ENCODE data around the gene GFPT2. TPM values are rescaled to one million over a fixed set of nuclear protein-coding genes. Genes with fewer than 3 reads are reported as not detected.

Gene GFPT2
- total RNA-seq, 4 donors from 2014 or later = 2.1 to 5.5 (median 4.1) TPM

GRCh38 chr5:180318456-180319089 is 34.6 kb downstream of the GFPT2 start:
- Histone ChIP-seq H3K4me1 (no peaks in the 10 kb centered on the region), H3K27ac (no peak overlapping the region), H3K27me3 (no peaks in the 10 kb centered on the region), H3K9me3 (no peaks in the 10 kb centered on the region), H3K4me3 (no peak overlapping the region), H3K36me3 (no peaks in the 10 kb centered on the region)
- intact Hi-C loops (cut with DNase I; ENCODE audit: low total_unique reads) (no loop called here), in situ Hi-C loops (cut with MboI; ENCODE audit: low sequenced_read_pairs in 4 of 4) (no loop called here)
- ATAC-seq (no peak), DNase-seq (no peak)
- TF ChIP-seq POLR2A (IDR thresholded peaks at IDR 0.05) = no peak
- TF ChIP-seq, protein P1, sequence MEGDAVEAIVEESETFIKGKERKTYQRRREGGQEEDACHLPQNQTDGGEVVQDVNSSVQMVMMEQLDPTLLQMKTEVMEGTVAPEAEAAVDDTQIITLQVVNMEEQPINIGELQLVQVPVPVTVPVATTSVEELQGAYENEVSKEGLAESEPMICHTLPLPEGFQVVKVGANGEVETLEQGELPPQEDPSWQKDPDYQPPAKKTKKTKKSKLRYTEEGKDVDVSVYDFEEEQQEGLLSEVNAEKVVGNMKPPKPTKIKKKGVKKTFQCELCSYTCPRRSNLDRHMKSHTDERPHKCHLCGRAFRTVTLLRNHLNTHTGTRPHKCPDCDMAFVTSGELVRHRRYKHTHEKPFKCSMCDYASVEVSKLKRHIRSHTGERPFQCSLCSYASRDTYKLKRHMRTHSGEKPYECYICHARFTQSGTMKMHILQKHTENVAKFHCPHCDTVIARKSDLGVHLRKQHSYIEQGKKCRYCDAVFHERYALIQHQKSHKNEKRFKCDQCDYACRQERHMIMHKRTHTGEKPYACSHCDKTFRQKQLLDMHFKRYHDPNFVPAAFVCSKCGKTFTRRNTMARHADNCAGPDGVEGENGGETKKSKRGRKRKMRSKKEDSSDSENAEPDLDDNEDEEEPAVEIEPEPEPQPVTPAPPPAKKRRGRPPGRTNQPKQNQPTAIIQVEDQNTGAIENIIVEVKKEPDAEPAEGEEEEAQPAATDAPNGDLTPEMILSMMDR (IDR thresholded peaks at IDR 0.05 in 4 of 5, conservative IDR thresholded peaks at IDR 0.05 in 1 of 5) = no peak

DNA sequence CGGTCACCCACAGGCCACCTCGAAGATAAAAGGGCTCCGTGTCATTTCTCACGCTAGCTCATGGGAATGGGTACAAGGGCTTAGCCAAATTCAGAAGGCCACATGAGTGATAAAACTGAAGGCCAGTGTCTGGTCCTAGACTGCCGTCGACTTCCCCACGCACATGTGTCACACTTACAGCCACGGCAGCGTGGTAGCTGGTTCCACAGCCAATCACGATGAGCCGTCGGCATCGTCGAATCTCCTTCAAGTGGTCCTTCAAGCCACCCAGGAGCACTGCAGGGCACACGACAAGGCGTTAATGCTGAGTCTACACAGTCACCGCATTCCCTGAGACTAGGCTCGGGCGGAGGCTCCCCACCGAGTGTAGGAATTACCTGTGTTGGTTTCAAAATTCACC is 36.5 kb downstream of the GFPT2 start:
- no peak for ATAC-seq
- H3K4me3 ChIP-seq = no peak overlapping the region
- no peak for DNase-seq
- TF ChIP-seq, protein P1 (IDR thresholded peaks at IDR 0.05 in 4 of 5, conservative IDR thresholded peaks at IDR 0.05 in 1 of 5) = no peak
- TF ChIP-seq POLR2A (IDR thresholded peaks at IDR 0.05) = no peak
- H3K9me3 ChIP-seq = no peaks in the 10 kb centered on the region
- no peak overlapping the region for H3K27ac ChIP-seq
- no peaks in the 10 kb centered on the region for H3K36me3 ChIP-seq
- intact Hi-C loops (cut with DNase I; ENCODE audit: low total_unique reads) (no loop called here), in situ Hi-C loops (cut with MboI; ENCODE audit: low sequenced_read_pairs in 4 of 4) (no loop called here)
- H3K27me3 ChIP-seq = no peaks in the 10 kb centered on the region
- H3K4me1 ChIP-seq = no peaks in the 10 kb centered on the region

DNA sequence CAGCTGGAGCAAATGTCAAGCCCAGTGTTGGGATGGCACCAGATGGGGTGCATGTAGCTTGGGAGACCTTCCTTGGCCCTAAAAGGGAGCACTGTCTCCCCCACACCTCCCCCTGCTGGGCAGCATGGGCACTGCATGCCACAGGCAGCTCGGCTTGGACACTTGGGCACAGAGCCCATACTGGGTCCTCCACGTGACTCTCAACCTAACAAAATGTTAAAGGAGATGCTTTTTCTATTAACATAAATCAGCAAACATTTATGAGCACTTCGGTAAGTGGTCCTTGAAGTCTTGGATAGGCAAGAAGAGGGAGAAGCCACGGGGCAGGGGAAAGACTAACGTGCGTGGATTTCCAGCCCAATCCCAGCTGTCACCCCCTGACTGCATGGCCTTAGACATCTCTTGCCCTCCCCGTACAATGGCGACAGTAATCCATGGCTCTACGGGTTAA is 37.3 kb downstream of the GFPT2 start:
- Histone ChIP-seq H3K4me1 (no peaks in the 10 kb centered on the region), H3K9me3 (no peaks in the 10 kb centered on the region), H3K27ac (no peak overlapping the region), H3K27me3 (no peaks in the 10 kb centered on the region), H3K36me3 (no peaks in the 10 kb centered on the region), H3K4me3 (no peak overlapping the region)
- intact Hi-C loops (cut with DNase I; ENCODE audit: low total_unique reads) = no loop called here
- TF ChIP-seq POLR2A (IDR thresholded peaks at IDR 0.05) = no peak
- TF ChIP-seq, protein P1 (IDR thresholded peaks at IDR 0.05 in 4 of 5, conservative IDR thresholded peaks at IDR 0.05 in 1 of 5) = peak; percentile 41 to 69 (median 61)
- in situ Hi-C loops (cut with MboI; ENCODE audit: low sequenced_read_pairs in 4 of 4) = no loop called here
- ATAC-seq (no peak), DNase-seq (no peak)

GRCh38 chr5:180313677-180314505 is 39.2 kb downstream of the GFPT2 start:
- intact Hi-C loops (cut with DNase I; ENCODE audit: low total_unique reads) (no loop called here), in situ Hi-C loops (cut with MboI; ENCODE audit: low sequenced_read_pairs in 4 of 4) (no loop called here)
- Histone ChIP-seq H3K4me3 (peak overlapping the region in 1 of 4 donors; percentile 35), H3K36me3 (no peaks in the 10 kb centered on the region), H3K27me3 (no peaks in the 10 kb centered on the region), H3K4me1 (no peaks in the 10 kb centered on the region), H3K9me3 (no peaks in the 10 kb centered on the region), H3K27ac (no peak overlapping the region)
- ATAC-seq (no peak), DNase-seq (no peak)
- no peak for TF ChIP-seq POLR2A (IDR thresholded peaks at IDR 0.05)
- TF ChIP-seq, protein P1 (IDR thresholded peaks at IDR 0.05 in 4 of 5, conservative IDR thresholded peaks at IDR 0.05 in 1 of 5) = no peak

Data from gastrocnemius medialis (tissue), 4 donors.